Fibroblast of skin of back (primary cell): ENCODE results near the gene NLGN1.
A peak's percentile ranks its signal among the peaks of the same experiment; 100 is the strongest.

ENCODE experiments used
- DNase-seq: peaks from one replicate; pipeline ENCODE4 v3.0.0-alpha.2; 2013

NLGN1 gene

GRCh38 chr3:174233511-174233910, 836.0 kb downstream of the NLGN1 start:
- no peak for DNase-seq

GRCh38 chr3:174242311-174243041, 844.9 kb downstream of the NLGN1 start:
- DNase-seq: no peak

GRCh38 chr3:174243171-174243570, 845.6 kb downstream of the NLGN1 start:
- peak; percentile 31 for DNase-seq

GRCh38 chr3:174247687-174248152, 850.2 kb downstream of the NLGN1 start:
- no peak for DNase-seq

- no peak for DNase-seq
Observed at GRCh38 chr3:174251681-174252080, 854.1 kb downstream of the NLGN1 start.

- DNase-seq: no peak
Observed at GRCh38 chr3:174253196-174253823, 855.8 kb downstream of the NLGN1 start.

GRCh38 chr3:174253940-174254339, 856.4 kb downstream of the NLGN1 start:
- DNase-seq: no peak

GRCh38 chr3:174255454-174255853, 857.9 kb downstream of the NLGN1 start:
- no peak for DNase-seq

GRCh38 chr3:174266476-174266875, 868.9 kb downstream of the NLGN1 start:
- peak; percentile 69 for DNase-seq

- no peak for DNase-seq
Observed at GRCh38 chr3:174268061-174268460, 870.5 kb downstream of the NLGN1 start.

GRCh38 chr3:174268586-174268985, 871.0 kb downstream of the NLGN1 start:
- no peak for DNase-seq

- peak; percentile 80 for DNase-seq
Observed at GRCh38 chr3:174270841-174271240, 873.3 kb downstream of the NLGN1 start.

GRCh38 chr3:174275336-174275735, 877.8 kb downstream of the NLGN1 start:
- DNase-seq: no peak

GRCh38 chr3:174276826-174277225, 879.3 kb downstream of the NLGN1 start:
- DNase-seq: no peak

GRCh38 chr3:174278094-174278493, 880.5 kb downstream of the NLGN1 start:
- no peak for DNase-seq

GRCh38 chr3:174280186-174280585, 882.6 kb downstream of the NLGN1 start:
- DNase-seq: no peak

GRCh38 chr3:174285242-174285864, 887.8 kb downstream of the NLGN1 start:
- no peak for DNase-seq

- no peak for DNase-seq
Observed at GRCh38 chr3:174287705-174288104, 890.2 kb downstream of the NLGN1 start.

- DNase-seq: no peak
Observed at GRCh38 chr3:174294616-174295015, 897.1 kb downstream of the NLGN1 start.

- DNase-seq: peak; percentile 46
Observed at GRCh38 chr3:174295306-174296092, 898.0 kb downstream of the NLGN1 start.

GRCh38 chr3:174302746-174303315, 905.3 kb downstream of the NLGN1 start:
- DNase-seq: no peak

GRCh38 chr3:174303907-174304560, 906.5 kb downstream of the NLGN1 start:
- DNase-seq: no peak
